Motor neuron (in vitro differentiated cells): ENCODE data around the gene SBK1. TPM values are rescaled to one million over a fixed set of nuclear protein-coding genes. Genes with fewer than 3 reads are reported as not detected.

Experiments used
- ATAC-seq, 8 experiments: fragments of 200-7000 bp; cut with Tn5 transposase; replicated peaks in 6 of 8; 2 replicates each; pipeline ENCODE4 v1.8.0; 2021; ENCODE audit warnings: mild to moderate bottlenecking in 8 of 8, moderate library complexity in 8 of 8
- H3K27ac ChIP-seq, 2 donors: fragments of 250-450 bp; sonication (Bioruptor Pico); 2 replicates each; pipeline ENCODE4 v1.9.0; 2021; ENCODE audit warnings: antibody characterized with exemption in 2 of 2, mild to moderate bottlenecking in 2 of 2, moderate library complexity in 1 of 2
- H3K4me1 ChIP-seq, 2 donors: fragments of 250-450 bp; sonication (Bioruptor Pico); replicated peaks in 1 of 2; 2 replicates each; pipeline ENCODE4 v1.6.1; 2021; ENCODE audit warnings: antibody characterized with exemption in 2 of 2, mild to moderate bottlenecking in 2 of 2, moderate library complexity in 1 of 2
- H3K4me3 ChIP-seq, 5 donors: fragments of 250-450 bp; sonication (Bioruptor Pico); 2 replicates each; pipeline ENCODE4 v1.9.0; 2021; ENCODE audit warnings: antibody characterized with exemption in 5 of 5, mild to moderate bottlenecking in 5 of 5, moderate library complexity in 4 of 5
- WGBS, 10 experiments: fragments of 450-650 bp; shearing (Covaris generic); methylation state at CpG; one replicate each; pipeline ENCODE4 v1.0.0; 2022; 5-methylcytosine and 5-hydroxymethylcytosine counted together
- in situ Hi-C, 9 experiments: fragments of 400-800 bp; cut with MboI; loops; one replicate each; pipeline ENCODE4 v1.15.0; 2021; ENCODE audit warnings: low sequenced_read_pairs in 9 of 9, low pct_unique_long_range_greater_than_20kb in 2 of 9; ENCODE audit not compliant: unreplicated experiment in 9 of 9
- total RNA-seq, 8 experiments: library from RNA; unstranded; fragments of 300-600 nt; gene quantifications; 2 replicates each; pipeline versions ENCODE4 v1.2.3 to v1.2.4, GENCODE V29; 2022

The SBK1 gene
- total RNA-seq, 8 experiments from 2014 or later: 0.20 to 39.7 (median 19.3) TPM

GRCh38 chr16:28298511-28298878, 6.2 kb downstream of the SBK1 start:
- ATAC-seq: peak in 3 of 8 experiments; percentile 12 to 41 (median 35)
- no peak overlapping the region for H3K4me3 ChIP-seq
- H3K27ac ChIP-seq: no peak overlapping the region
- 67 to 100% methylated on average over 1 to 2 of the region's 4 CpGs; no CpG with 5 or more reads in 8 of the 10 experiments for WGBS, 10 experiments
- H3K4me1 ChIP-seq: peaks cover 8 to 24% of the 10 kb centered on the region in 2 donors
- in situ Hi-C loops: loop anchor here in 1 of 9 experiments (25.0 kb wide), 1 partner anchor 664 kb away; the partner anchor contains the start of genes NFATC2IP and SPNS1

GRCh38 chr16:28300327-28300726, 8.0 kb downstream of the SBK1 start:
- Histone ChIP-seq H3K27ac (no peak overlapping the region), H3K4me1 (peaks cover 0 to 10% of the 10 kb centered on the region in 2 donors), H3K4me3 (no peak overlapping the region)
- WGBS, 10 experiments: 0 to 100% (median 89%) methylated on average over 1 to 5 of the region's 5 CpGs; no CpG with 5 or more reads in 1 of the 10 experiments
- in situ Hi-C loops: no loop called here
- no peak for ATAC-seq

- H3K4me3 ChIP-seq: no peak overlapping the region
- peaks cover 0 to 7% of the 10 kb centered on the region in 2 donors for H3K4me1 ChIP-seq
- WGBS, 10 experiments: 0 to 100% methylated on average over 2 to 3 of the region's 6 CpGs; no CpG with 5 or more reads in 8 of the 10 experiments
- in situ Hi-C loops: no loop called here
- no peak overlapping the region for H3K27ac ChIP-seq
- ATAC-seq: no peak
Measured at GRCh38 chr16:28301154-28301553, 8.8 kb downstream of the SBK1 start.

- no peak for ATAC-seq
- no peak overlapping the region for H3K4me3 ChIP-seq
- WGBS, 10 experiments: 0 to 100% (median 40%) methylated on average over 1 to 2 of the region's 2 CpGs; no CpG with 5 or more reads in 3 of the 10 experiments
- in situ Hi-C loops: no loop called here
- peaks cover 0 to 7% of the 10 kb centered on the region in 2 donors for H3K4me1 ChIP-seq
- H3K27ac ChIP-seq: no peak overlapping the region
Measured at GRCh38 chr16:28301620-28302019, 9.3 kb downstream of the SBK1 start.

GRCh38 chr16:28303132-28303531, 10.8 kb downstream of the SBK1 start:
- ATAC-seq: no peak
- in situ Hi-C loops: no loop called here
- Histone ChIP-seq H3K27ac (no peak overlapping the region), H3K4me1 (peaks cover 0 to 5% of the 10 kb centered on the region in 2 donors), H3K4me3 (no peak overlapping the region)

GRCh38 chr16:28304214-28304613, 11.9 kb downstream of the SBK1 start:
- WGBS, 10 experiments: 48 to 100% (median 97%) methylated on average over 1 to 4 of the region's 8 CpGs; no CpG with 5 or more reads in 2 of the 10 experiments
- Histone ChIP-seq H3K4me3 (no peak overlapping the region), H3K27ac (no peak overlapping the region), H3K4me1 (no peaks in the 10 kb centered on the region)
- ATAC-seq: peak in 3 of 8 experiments; percentile 62 to 80 (median 70)
- in situ Hi-C loops: no loop called here

- WGBS, 10 experiments: 49 to 100% (median 89%) methylated on average over 1 to 4 of the region's 5 CpGs; no CpG with 5 or more reads in 3 of the 10 experiments
- ATAC-seq: no peak
- Histone ChIP-seq H3K4me1 (no peaks in the 10 kb centered on the region), H3K27ac (no peak overlapping the region), H3K4me3 (no peak overlapping the region)
- in situ Hi-C loops: no loop called here
Measured at GRCh38 chr16:28307936-28308335, 15.6 kb downstream of the SBK1 start.

GRCh38 chr16:28308794-28309584, 16.7 kb downstream of the SBK1 start:
- 83 to 100% (median 93%) methylated on average over 1 to 3 of the region's 14 CpGs; no CpG with 5 or more reads in 6 of the 10 experiments for WGBS, 10 experiments
- Histone ChIP-seq H3K27ac (no peak overlapping the region), H3K4me1 (no peaks in the 10 kb centered on the region), H3K4me3 (no peak overlapping the region)
- in situ Hi-C loops: no loop called here
- ATAC-seq: no peak

- no peak overlapping the region for H3K4me3 ChIP-seq
- H3K4me1 ChIP-seq: no peaks in the 10 kb centered on the region
- no peak overlapping the region for H3K27ac ChIP-seq
- WGBS, 10 experiments: 45 to 95% (median 85%) methylated on average over 4 to 11 of the region's 20 CpGs; no CpG with 5 or more reads in 5 of the 10 experiments
- no peak for ATAC-seq
- in situ Hi-C loops: no loop called here
Measured at GRCh38 chr16:28309811-28310311, 17.5 kb downstream of the SBK1 start.

GRCh38 chr16:28310796-28311195, 18.5 kb downstream of the SBK1 start:
- WGBS, 10 experiments: 60 to 100% (median 92%) methylated on average over 1 to 10 of the region's 11 CpGs; no CpG with 5 or more reads in 2 of the 10 experiments
- in situ Hi-C loops: no loop called here
- H3K4me3 ChIP-seq: no peak overlapping the region
- no peak overlapping the region for H3K27ac ChIP-seq
- H3K4me1 ChIP-seq: no peaks in the 10 kb centered on the region
- no peak for ATAC-seq

GRCh38 chr16:28311413-28311812, 19.1 kb downstream of the SBK1 start:
- Histone ChIP-seq H3K4me3 (no peak overlapping the region), H3K4me1 (no peaks in the 10 kb centered on the region), H3K27ac (no peak overlapping the region)
- WGBS, 10 experiments: 50 to 100% (median 93%) methylated on average over 1 to 3 of the region's 4 CpGs; no CpG with 5 or more reads in 3 of the 10 experiments
- in situ Hi-C loops: no loop called here
- no peak for ATAC-seq

GRCh38 chr16:28311913-28312312, 19.6 kb downstream of the SBK1 start:
- no peak overlapping the region for H3K4me3 ChIP-seq
- no peaks in the 10 kb centered on the region for H3K4me1 ChIP-seq
- ATAC-seq: no peak
- in situ Hi-C loops: no loop called here
- 67 to 100% (median 84%) methylated on average over 1 to 8 of the region's 14 CpGs; no CpG with 5 or more reads in 6 of the 10 experiments for WGBS, 10 experiments
- no peak overlapping the region for H3K27ac ChIP-seq

GRCh38 chr16:28312327-28312726, 20.0 kb downstream of the SBK1 start:
- Histone ChIP-seq H3K27ac (no peak overlapping the region), H3K4me3 (no peak overlapping the region), H3K4me1 (no peaks in the 10 kb centered on the region)
- WGBS, 10 experiments: 70 to 100% (median 92%) methylated on average over 1 to 5 of the region's 10 CpGs; no CpG with 5 or more reads in 5 of the 10 experiments
- in situ Hi-C loops: no loop called here
- ATAC-seq: no peak
